Measurements from ENCODE around the gene DPP10. TPM values are rescaled to one million over a fixed set of nuclear protein-coding genes. Genes with fewer than 3 reads are reported as not detected.

The DPP10 gene
- total and polyA plus RNA-seq, 10 of the 15 experiments (the other 5 are each of a cell fraction or from before 2014, with no cell fraction given) = not detected

DNA sequence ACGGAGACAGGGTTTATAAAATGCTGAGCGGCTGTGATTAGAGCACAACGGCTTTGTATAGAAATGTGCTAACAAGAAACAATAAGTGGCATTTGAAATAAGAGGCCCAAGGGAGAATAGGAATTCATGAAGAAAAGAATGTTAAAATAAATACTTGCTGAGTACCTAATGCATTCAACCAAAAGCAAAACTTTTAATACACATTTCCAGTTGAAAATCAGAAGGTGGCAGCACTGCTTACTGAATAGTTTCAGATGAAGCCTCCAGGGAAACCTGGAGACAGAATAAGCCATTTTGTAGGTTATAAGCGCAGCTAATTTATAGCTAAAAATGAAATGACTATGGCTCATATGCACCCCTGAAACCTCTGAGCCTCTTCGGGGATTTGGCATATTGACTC is 286.6 kb downstream of the DPP10 start:
- Histone ChIP-seq H3K27me3 (replicated peaks in 1 of 2; ENCODE audit: control insufficient read depth in 2 of 2, insufficient read depth in 2 of 2, low read length in 1 of 2) (no peaks in the 10 kb centered on the region), H4K20me1 (ENCODE audit: control insufficient read depth, insufficient read depth) (no peaks in the 10 kb centered on the region), H3K4me3 (no peak overlapping the region), H3K9ac (ENCODE audit: control insufficient read depth, insufficient read depth, low read length) (no peak overlapping the region), H3K79me2 (ENCODE audit: control insufficient read depth, insufficient read depth, low read length) (no peaks in the 10 kb centered on the region), H3K36me3 (ENCODE audit: control insufficient read depth in 2 of 2, insufficient read depth in 2 of 2, low read length in 1 of 2) (no peaks in the 10 kb centered on the region), H3K9me3 (replicated peaks; ENCODE audit: control insufficient read depth, insufficient read depth, low read length) (no peaks in the 10 kb centered on the region), H2AFZ (ENCODE audit: control insufficient read depth, low read depth, low read length) (no peak overlapping the region), H3K4me2 (ENCODE audit: control insufficient read depth, insufficient read depth) (no peak overlapping the region), H3K4me1 (ENCODE audit: control insufficient read depth, insufficient read depth, low read length) (no peaks in the 10 kb centered on the region), H3K27ac (ENCODE audit: control insufficient read depth, insufficient read depth) (no peak overlapping the region)
- RAD21 ChIA-PET (ENCODE audit: unreplicated experiment) = no interaction called here
- ATAC-seq = no peak
- TF ChIP-seq NRF1 (conservative IDR thresholded peaks at IDR 0.05; ENCODE audit: low read depth, low read length) = no peak
- TF ChIP-seq CEBPZ (IDR thresholded peaks at IDR 0.05; ENCODE audit: low read depth, low read length) = no peak
- TF ChIP-seq SMC3 (IDR thresholded peaks at IDR 0.05; ENCODE audit: borderline replicate concordance, low read length) = no peak
- no peak for TF ChIP-seq KAT2A (conservative IDR thresholded peaks at IDR 0.05; ENCODE audit: control insufficient read depth, low read depth, low read length)
- no peak for TF ChIP-seq BCL11A (IDR thresholded peaks at IDR 0.05; ENCODE audit: low read depth, low read length)
- POLR2A ChIA-PET = no interaction called here
- in situ Hi-C loops (cut with MboI) = no loop called here
- CTCF ChIA-PET = no interaction called here
- SMC1A ChIA-PET (ENCODE audit: uncharacterized antibody, unreplicated experiment) = no interaction called here
- FAIRE-seq = no peak
- intact Hi-C loops (cut with micrococcal nuclease; ENCODE audit: unreplicated experiment) = no loop called here
- 32% methylated on average over 5 of the region's 5 CpGs for WGBS (ENCODE audit: insufficient coverage, insufficient replicate concordance, low lambda C conversion rate, missing lambda C conversion rate)
- no peak for DNase-seq (ENCODE audit: low read depth, low spot score)
- no TSS peak for BruUV-seq (replicated peaks)

- DNase-seq (ENCODE audit: low read depth, low spot score) (no peak), FAIRE-seq (no peak), ATAC-seq (no peak)
- no peak overlapping the region for H3K4me2 ChIP-seq (ENCODE audit: control insufficient read depth, insufficient read depth)
- no peaks in the 10 kb centered on the region for H3K4me1 ChIP-seq (ENCODE audit: control insufficient read depth, insufficient read depth, low read length)
- H3K27ac ChIP-seq (ENCODE audit: control insufficient read depth, insufficient read depth) = no peak overlapping the region
- H3K9me3 ChIP-seq (replicated peaks; ENCODE audit: control insufficient read depth, insufficient read depth, low read length) = no peaks in the 10 kb centered on the region
- H3K79me2 ChIP-seq (ENCODE audit: control insufficient read depth, insufficient read depth, low read length) = no peaks in the 10 kb centered on the region
- ChIA-PET RAD21 (ENCODE audit: unreplicated experiment) (no interaction called here), POLR2A (no interaction called here), SMC1A (ENCODE audit: uncharacterized antibody, unreplicated experiment) (no interaction called here), CTCF (interaction anchor here (1.0 kb wide), 1 partner anchor 32 kb away, joined by 3 read pairs; no protein-coding TSS in a partner anchor)
- intact Hi-C loops (cut with micrococcal nuclease; ENCODE audit: unreplicated experiment) = no loop called here
- H3K27me3 ChIP-seq (replicated peaks in 1 of 2; ENCODE audit: control insufficient read depth in 2 of 2, insufficient read depth in 2 of 2, low read length in 1 of 2) = no peaks in the 10 kb centered on the region
- H3K36me3 ChIP-seq (ENCODE audit: control insufficient read depth in 2 of 2, insufficient read depth in 2 of 2, low read length in 1 of 2) = no peaks in the 10 kb centered on the region
- in situ Hi-C loops (cut with MboI) = no loop called here
- H2AFZ ChIP-seq (ENCODE audit: control insufficient read depth, low read depth, low read length) = no peak overlapping the region
- BruUV-seq (replicated peaks) = no TSS peak
- no peaks in the 10 kb centered on the region for H4K20me1 ChIP-seq (ENCODE audit: control insufficient read depth, insufficient read depth)
- H3K9ac ChIP-seq (ENCODE audit: control insufficient read depth, insufficient read depth, low read length) = no peak overlapping the region
- H3K4me3 ChIP-seq = no peak overlapping the region
- 0% methylated on average over 3 of the region's 3 CpGs for whole genome bisulfite sequencing (ENCODE audit: insufficient coverage, insufficient replicate concordance, low lambda C conversion rate, missing lambda C conversion rate)
- TF ChIP-seq FOXM1 (IDR thresholded peaks at IDR 0.05; ENCODE audit: low read depth, low read length) = no peak
- no peak for TF ChIP-seq NFIC (IDR thresholded peaks at IDR 0.05; ENCODE audit: low read depth, low read length)
- no peak for TF ChIP-seq RFX5 (IDR thresholded peaks at IDR 0.05; ENCODE audit: low read depth, low read length)
- TF ChIP-seq KAT2A (conservative IDR thresholded peaks at IDR 0.05; ENCODE audit: control insufficient read depth, low read depth, low read length) = no peak
- TF ChIP-seq SRF (IDR thresholded peaks at IDR 0.05; ENCODE audit: low read depth in 2 of 2, low read length in 2 of 2) = no peak
- TF ChIP-seq, protein P1, sequence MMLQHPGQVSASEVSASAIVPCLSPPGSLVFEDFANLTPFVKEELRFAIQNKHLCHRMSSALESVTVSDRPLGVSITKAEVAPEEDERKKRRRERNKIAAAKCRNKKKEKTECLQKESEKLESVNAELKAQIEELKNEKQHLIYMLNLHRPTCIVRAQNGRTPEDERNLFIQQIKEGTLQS (IDR thresholded peaks at IDR 0.05; ENCODE audit: borderline replicate concordance, extremely low read depth, low read depth, low read length) = no peak
- no peak for TF ChIP-seq ETV6 (conservative IDR thresholded peaks at IDR 0.05 in 1 of 2, IDR thresholded peaks at IDR 0.05 in 1 of 2; ENCODE audit: borderline replicate concordance in 1 of 2, low read depth in 1 of 2)
- no peak for TF ChIP-seq ZBTB33 (IDR thresholded peaks at IDR 0.05)
Measured at GRCh38 chr2:114735126-114735525, 292.7 kb downstream of the DPP10 start.

Data from GM12878 (cell line).